ENCODE results near the gene PRM3.
A peak's percentile ranks its signal among the peaks of the same experiment; 100 is the strongest.

The PRM3 gene

GRCh38 chr16:11276143-11276895 lies 2.9 kb upstream of the PRM3 start, which contains the start of gene PRM2:
Gene PRM2, minus strand, starts transcription at chr16:11276480. Its CDS starts 110 bp downstream, at chr16:11276370.
- Histone ChIP-seq H3K9me3 (ENCODE audit: control insufficient read depth, low read length) (peaks cover 4% of the 10 kb centered on the region), H3K79me1 (replicated peaks; ENCODE audit: low read length, poor library complexity, severe bottlenecking) (no peaks in the 10 kb centered on the region), H3K4ac (ENCODE audit: low read depth in 1 of 2, low read length in 2 of 2) (no peak within 1 kb of the TSS), H3K18ac (ENCODE audit: low read depth in 1 of 2, low read length in 2 of 2) (no peak within 1 kb of the TSS), H3K14ac (ENCODE audit: low read length in 2 of 2) (peak within 1 kb of the TSS in 1 of 2 experiments; percentile 87), H2BK15ac (ENCODE audit: low read depth, poor library complexity, severe bottlenecking) (no peak within 1 kb of the TSS), H3K36me3 (ENCODE audit: control insufficient read depth in 1 of 2, insufficient read depth in 2 of 2, low read depth in 1 of 2, low read length in 2 of 2) (no peaks in the 10 kb centered on the region), H2AFZ (ENCODE audit: low read depth, low read length) (no peak within 1 kb of the TSS), H2BK120ac (ENCODE audit: low read depth, low read length) (no peak within 1 kb of the TSS), H2AK5ac (ENCODE audit: low read length, severe bottlenecking) (no peak within 1 kb of the TSS), H3K9ac (ENCODE audit: low read length) (no peak within 1 kb of the TSS), H2BK12ac (ENCODE audit: low read length in 2 of 2) (no peak within 1 kb of the TSS), H4K8ac (ENCODE audit: low read length) (no peak within 1 kb of the TSS), H2BK5ac (ENCODE audit: low read depth, low read length, poor library complexity, severe bottlenecking) (no peak within 1 kb of the TSS), H3K4me1 (ENCODE audit: control insufficient read depth, insufficient read depth, low read depth, low read length) (peaks cover 4% of the 10 kb centered on the region), H4K91ac (ENCODE audit: low read length) (no peak within 1 kb of the TSS), H3K4me3 (ENCODE audit: insufficient read depth in 1 of 2, low read depth in 1 of 2, low read length in 2 of 2) (no peak within 1 kb of the TSS), H3K23ac (ENCODE audit: low read length in 2 of 2) (no peak within 1 kb of the TSS), H3K27ac (ENCODE audit: low read length, poor library complexity, severe bottlenecking) (no peak within 1 kb of the TSS), H3K4me2 (ENCODE audit: low read length, poor library complexity, severe bottlenecking) (no peak within 1 kb of the TSS), H3K27me3 (ENCODE audit: control insufficient read depth in 1 of 2, insufficient read depth in 1 of 2, low read length in 2 of 2) (peaks cover 5 to 40% of the 10 kb centered on the region in 2 experiments)
- 94% methylated on average over 26 of the region's 26 CpGs for WGBS
- no peak for DNase-seq

GRCh38 chr16:11274964-11275363 lies 1.5 kb upstream of the PRM3 start:
- Histone ChIP-seq H3K9ac (ENCODE audit: low read length) (no peak overlapping the region), H4K8ac (ENCODE audit: low read length) (peak overlapping the region; percentile 28), H3K27me3 (ENCODE audit: control insufficient read depth in 1 of 2, insufficient read depth in 1 of 2, low read length in 2 of 2) (peaks cover 5 to 42% of the 10 kb centered on the region in 2 experiments), H3K4me2 (ENCODE audit: low read length, poor library complexity, severe bottlenecking) (no peak overlapping the region), H2BK5ac (ENCODE audit: low read depth, low read length, poor library complexity, severe bottlenecking) (no peak overlapping the region), H3K4me1 (ENCODE audit: control insufficient read depth, insufficient read depth, low read depth, low read length) (peaks cover 4% of the 10 kb centered on the region), H3K14ac (ENCODE audit: low read length in 2 of 2) (no peak overlapping the region), H3K18ac (ENCODE audit: low read depth in 1 of 2, low read length in 2 of 2) (no peak overlapping the region), H3K4ac (ENCODE audit: low read depth in 1 of 2, low read length in 2 of 2) (no peak overlapping the region), H3K9me3 (ENCODE audit: control insufficient read depth, low read length) (peaks cover 4% of the 10 kb centered on the region), H3K27ac (ENCODE audit: low read length, poor library complexity, severe bottlenecking) (no peak overlapping the region), H4K91ac (ENCODE audit: low read length) (no peak overlapping the region), H3K36me3 (ENCODE audit: control insufficient read depth in 1 of 2, insufficient read depth in 2 of 2, low read depth in 1 of 2, low read length in 2 of 2) (no peaks in the 10 kb centered on the region), H3K23ac (ENCODE audit: low read length in 2 of 2) (no peak overlapping the region), H3K79me1 (replicated peaks; ENCODE audit: low read length, poor library complexity, severe bottlenecking) (no peaks in the 10 kb centered on the region), H3K4me3 (ENCODE audit: insufficient read depth in 1 of 2, low read depth in 1 of 2, low read length in 2 of 2) (no peak overlapping the region), H2AK5ac (ENCODE audit: low read length, severe bottlenecking) (no peak overlapping the region), H2BK120ac (ENCODE audit: low read depth, low read length) (no peak overlapping the region), H2AFZ (ENCODE audit: low read depth, low read length) (no peak overlapping the region), H2BK12ac (ENCODE audit: low read length in 2 of 2) (no peak overlapping the region), H2BK15ac (ENCODE audit: low read depth, poor library complexity, severe bottlenecking) (no peak overlapping the region)
- no peak for DNase-seq
- 94% methylated on average over 6 of the region's 7 CpGs for WGBS

GRCh38 chr16:11273721-11274324 lies 394 bp upstream of the PRM3 start:
- peaks cover 4% of the 10 kb centered on the region for H3K4me1 ChIP-seq (ENCODE audit: control insufficient read depth, insufficient read depth, low read depth, low read length)
- no peak overlapping the region for H2AFZ ChIP-seq (ENCODE audit: low read depth, low read length)
- peak overlapping the region; percentile 57 for H4K91ac ChIP-seq (ENCODE audit: low read length)
- no peak overlapping the region for H3K4me3 ChIP-seq (ENCODE audit: insufficient read depth in 1 of 2, low read depth in 1 of 2, low read length in 2 of 2)
- no peak overlapping the region for H3K9ac ChIP-seq (ENCODE audit: low read length)
- peak overlapping the region; percentile 38 to 50 for H3K18ac ChIP-seq (ENCODE audit: low read depth in 1 of 2, low read length in 2 of 2)
- no peak overlapping the region for H3K27ac ChIP-seq (ENCODE audit: low read length, poor library complexity, severe bottlenecking)
- no peak overlapping the region for H2BK15ac ChIP-seq (ENCODE audit: low read depth, poor library complexity, severe bottlenecking)
- H3K4ac ChIP-seq (ENCODE audit: low read depth in 1 of 2, low read length in 2 of 2) = no peak overlapping the region
- no peak overlapping the region for H2AK5ac ChIP-seq (ENCODE audit: low read length, severe bottlenecking)
- no peaks in the 10 kb centered on the region for H3K79me1 ChIP-seq (replicated peaks; ENCODE audit: low read length, poor library complexity, severe bottlenecking)
- H3K36me3 ChIP-seq (ENCODE audit: control insufficient read depth in 1 of 2, insufficient read depth in 2 of 2, low read depth in 1 of 2, low read length in 2 of 2) = no peaks in the 10 kb centered on the region
- peaks cover 5 to 33% of the 10 kb centered on the region in 2 experiments for H3K27me3 ChIP-seq (ENCODE audit: control insufficient read depth in 1 of 2, insufficient read depth in 1 of 2, low read length in 2 of 2)
- H3K9me3 ChIP-seq (ENCODE audit: control insufficient read depth, low read length) = peaks cover 4% of the 10 kb centered on the region
- no peak overlapping the region for H2BK12ac ChIP-seq (ENCODE audit: low read length in 2 of 2)
- H2BK5ac ChIP-seq (ENCODE audit: low read depth, low read length, poor library complexity, severe bottlenecking) = no peak overlapping the region
- no peak overlapping the region for H4K8ac ChIP-seq (ENCODE audit: low read length)
- no peak overlapping the region for H2BK120ac ChIP-seq (ENCODE audit: low read depth, low read length)
- H3K4me2 ChIP-seq (ENCODE audit: low read length, poor library complexity, severe bottlenecking) = no peak overlapping the region
- 32% methylated on average over 2 of the region's 3 CpGs for WGBS
- no peak overlapping the region for H3K14ac ChIP-seq (ENCODE audit: low read length in 2 of 2)
- H3K23ac ChIP-seq (ENCODE audit: low read length in 2 of 2) = no peak overlapping the region
- peak; percentile 53 for DNase-seq

DNA sequence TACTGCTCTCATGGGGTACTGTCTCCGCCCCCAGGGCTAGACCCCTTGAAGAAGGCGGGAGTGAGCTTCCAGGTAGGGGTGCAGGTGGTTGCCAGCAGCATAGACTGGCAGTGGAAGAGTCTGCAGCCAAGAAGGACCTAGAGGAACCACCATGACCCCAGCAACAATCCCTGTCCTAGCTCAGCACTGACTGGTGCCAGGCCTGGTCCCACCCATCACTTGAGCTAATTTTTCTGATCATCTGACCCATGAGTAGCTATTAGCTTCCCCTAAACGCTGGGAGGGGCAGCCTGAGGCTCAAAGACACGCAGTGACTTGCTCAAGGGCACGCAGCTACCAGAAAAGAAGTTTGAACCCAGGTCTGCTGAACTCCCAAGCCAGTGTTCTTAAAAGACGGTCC lies 945 bp downstream of the PRM3 start:
- H3K36me3 ChIP-seq (ENCODE audit: control insufficient read depth in 1 of 2, insufficient read depth in 2 of 2, low read depth in 1 of 2, low read length in 2 of 2) = no peaks in the 10 kb centered on the region
- DNase-seq = no peak
- H3K79me1 ChIP-seq (replicated peaks; ENCODE audit: low read length, poor library complexity, severe bottlenecking) = no peaks in the 10 kb centered on the region
- no peak overlapping the region for H4K8ac ChIP-seq (ENCODE audit: low read length)
- H3K9ac ChIP-seq (ENCODE audit: low read length) = no peak overlapping the region
- no peak overlapping the region for H3K4me3 ChIP-seq (ENCODE audit: insufficient read depth in 1 of 2, low read depth in 1 of 2, low read length in 2 of 2)
- H3K14ac ChIP-seq (ENCODE audit: low read length in 2 of 2) = no peak overlapping the region
- H3K9me3 ChIP-seq (ENCODE audit: control insufficient read depth, low read length) = peaks cover 2% of the 10 kb centered on the region
- H3K4ac ChIP-seq (ENCODE audit: low read depth in 1 of 2, low read length in 2 of 2) = no peak overlapping the region
- H4K91ac ChIP-seq (ENCODE audit: low read length) = no peak overlapping the region
- H3K4me1 ChIP-seq (ENCODE audit: control insufficient read depth, insufficient read depth, low read depth, low read length) = peaks cover 4% of the 10 kb centered on the region
- no peak overlapping the region for H2AFZ ChIP-seq (ENCODE audit: low read depth, low read length)
- H3K27me3 ChIP-seq (ENCODE audit: control insufficient read depth in 1 of 2, insufficient read depth in 1 of 2, low read length in 2 of 2) = peaks cover 3 to 28% of the 10 kb centered on the region in 2 experiments
- H2BK120ac ChIP-seq (ENCODE audit: low read depth, low read length) = no peak overlapping the region
- no peak overlapping the region for H3K4me2 ChIP-seq (ENCODE audit: low read length, poor library complexity, severe bottlenecking)
- no peak overlapping the region for H3K23ac ChIP-seq (ENCODE audit: low read length in 2 of 2)
- no peak overlapping the region for H3K27ac ChIP-seq (ENCODE audit: low read length, poor library complexity, severe bottlenecking)
- H2BK12ac ChIP-seq (ENCODE audit: low read length in 2 of 2) = no peak overlapping the region
- WGBS = 87% methylated on average over 6 of the region's 6 CpGs
- peak overlapping the region; percentile 19 for H2BK15ac ChIP-seq (ENCODE audit: low read depth, poor library complexity, severe bottlenecking)
- no peak overlapping the region for H2BK5ac ChIP-seq (ENCODE audit: low read depth, low read length, poor library complexity, severe bottlenecking)
- no peak overlapping the region for H2AK5ac ChIP-seq (ENCODE audit: low read length, severe bottlenecking)
- no peak overlapping the region for H3K18ac ChIP-seq (ENCODE audit: low read depth in 1 of 2, low read length in 2 of 2)

All from mesenchymal stem cell (in vitro differentiated cells and primary cell).